ENCODE results near the gene KLHL18.

DNA sequence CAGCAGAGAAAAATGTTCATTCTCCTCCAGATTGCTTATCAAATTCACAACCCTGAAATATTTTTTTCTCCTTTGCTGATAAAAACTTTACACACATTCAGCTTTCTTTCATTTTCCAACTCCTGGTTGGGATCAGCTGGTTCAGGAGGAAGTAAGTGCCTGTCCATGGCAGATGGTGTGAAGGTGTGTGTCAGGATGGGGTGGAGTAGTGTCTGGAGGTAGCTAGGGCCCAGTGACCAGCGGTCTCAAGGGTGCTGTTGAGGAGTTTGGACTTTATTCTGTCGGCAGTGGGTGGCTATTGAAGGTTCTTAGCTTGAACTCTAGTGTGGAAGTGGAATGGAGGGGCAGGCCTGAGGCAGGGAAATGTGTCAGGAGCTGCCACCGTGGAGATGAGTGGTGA is 51.2 kb downstream of the KLHL18 start:
- TF ChIP-seq POLR2A (IDR thresholded peaks at IDR 0.05; ENCODE audit: low read length) (no peak), CEBPB (IDR thresholded peaks at IDR 0.05) (no peak)
- TF ChIP-seq, protein P1, sequence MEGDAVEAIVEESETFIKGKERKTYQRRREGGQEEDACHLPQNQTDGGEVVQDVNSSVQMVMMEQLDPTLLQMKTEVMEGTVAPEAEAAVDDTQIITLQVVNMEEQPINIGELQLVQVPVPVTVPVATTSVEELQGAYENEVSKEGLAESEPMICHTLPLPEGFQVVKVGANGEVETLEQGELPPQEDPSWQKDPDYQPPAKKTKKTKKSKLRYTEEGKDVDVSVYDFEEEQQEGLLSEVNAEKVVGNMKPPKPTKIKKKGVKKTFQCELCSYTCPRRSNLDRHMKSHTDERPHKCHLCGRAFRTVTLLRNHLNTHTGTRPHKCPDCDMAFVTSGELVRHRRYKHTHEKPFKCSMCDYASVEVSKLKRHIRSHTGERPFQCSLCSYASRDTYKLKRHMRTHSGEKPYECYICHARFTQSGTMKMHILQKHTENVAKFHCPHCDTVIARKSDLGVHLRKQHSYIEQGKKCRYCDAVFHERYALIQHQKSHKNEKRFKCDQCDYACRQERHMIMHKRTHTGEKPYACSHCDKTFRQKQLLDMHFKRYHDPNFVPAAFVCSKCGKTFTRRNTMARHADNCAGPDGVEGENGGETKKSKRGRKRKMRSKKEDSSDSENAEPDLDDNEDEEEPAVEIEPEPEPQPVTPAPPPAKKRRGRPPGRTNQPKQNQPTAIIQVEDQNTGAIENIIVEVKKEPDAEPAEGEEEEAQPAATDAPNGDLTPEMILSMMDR (IDR thresholded peaks at IDR 0.05) = no peak
- TF ChIP-seq, protein P2, sequence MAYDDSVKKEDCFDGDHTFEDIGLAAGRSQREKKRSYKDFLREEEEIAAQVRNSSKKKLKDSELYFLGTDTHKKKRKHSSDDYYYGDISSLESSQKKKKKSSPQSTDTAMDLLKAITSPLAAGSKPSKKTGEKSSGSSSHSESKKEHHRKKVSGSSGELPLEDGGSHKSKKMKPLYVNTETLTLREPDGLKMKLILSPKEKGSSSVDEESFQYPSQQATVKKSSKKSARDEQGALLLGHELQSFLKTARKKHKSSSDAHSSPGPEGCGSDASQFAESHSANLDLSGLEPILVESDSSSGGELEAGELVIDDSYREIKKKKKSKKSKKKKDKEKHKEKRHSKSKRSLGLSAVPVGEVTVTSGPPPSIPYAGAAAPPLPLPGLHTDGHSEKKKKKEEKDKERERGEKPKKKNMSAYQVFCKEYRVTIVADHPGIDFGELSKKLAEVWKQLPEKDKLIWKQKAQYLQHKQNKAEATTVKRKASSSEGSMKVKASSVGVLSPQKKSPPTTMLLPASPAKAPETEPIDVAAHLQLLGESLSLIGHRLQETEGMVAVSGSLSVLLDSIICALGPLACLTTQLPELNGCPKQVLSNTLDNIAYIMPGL (CRISPR knock-in tag; IDR thresholded peaks at IDR 0.05; ENCODE audit: borderline replicate concordance) = no peak
- TF ChIP-seq, protein P3, sequence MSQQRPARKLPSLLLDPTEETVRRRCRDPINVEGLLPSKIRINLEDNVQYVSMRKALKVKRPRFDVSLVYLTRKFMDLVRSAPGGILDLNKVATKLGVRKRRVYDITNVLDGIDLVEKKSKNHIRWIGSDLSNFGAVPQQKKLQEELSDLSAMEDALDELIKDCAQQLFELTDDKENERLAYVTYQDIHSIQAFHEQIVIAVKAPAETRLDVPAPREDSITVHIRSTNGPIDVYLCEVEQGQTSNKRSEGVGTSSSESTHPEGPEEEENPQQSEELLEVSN (IDR thresholded peaks at IDR 0.05; ENCODE audit: borderline replicate concordance, low read depth) = no peak

Data from A549 (cell line).